H7 (cell line): ENCODE measurements around the gene SELPLG. TPM values are rescaled to one million over a fixed set of nuclear protein-coding genes. Genes with fewer than 3 reads are reported as not detected.
A peak's percentile ranks its signal among the peaks of the same experiment; 100 is the strongest.

Experiments used
- DNase-seq: peaks from one replicate; pipeline ENCODE4 v3.0.0; 2012
- H3K27me3 ChIP-seq: 2 replicates; pipeline ENCODE4 v1.6.0; 2011; ENCODE audit warnings: mild to moderate bottlenecking, low read length; ENCODE audit not compliant: control insufficient read depth, insufficient read depth
- H3K36me3 ChIP-seq: replicated peaks from 2 replicates; pipeline ENCODE4 v1.5.1; 2011; ENCODE audit warnings: low read length; ENCODE audit not compliant: control insufficient read depth, insufficient read depth
- H3K4me3 ChIP-seq: 2 replicates; pipeline ENCODE4 v1.5.1; 2011; ENCODE audit warnings: low read depth, mild to moderate bottlenecking, control low read depth, low read length, moderate library complexity; ENCODE audit not compliant: insufficient read depth
- total RNA-seq: library from RNA; depleted of rRNA; stranded (reverse); fragments of >200 nt; shearing (Covaris generic); gene quantifications from 2 replicates; pipeline ENCODE4 v1.2.3, GENCODE V29; 2014

The SELPLG gene
- total RNA-seq, 1 experiment from 2014 or later, result 0.10 TPM

DNA sequence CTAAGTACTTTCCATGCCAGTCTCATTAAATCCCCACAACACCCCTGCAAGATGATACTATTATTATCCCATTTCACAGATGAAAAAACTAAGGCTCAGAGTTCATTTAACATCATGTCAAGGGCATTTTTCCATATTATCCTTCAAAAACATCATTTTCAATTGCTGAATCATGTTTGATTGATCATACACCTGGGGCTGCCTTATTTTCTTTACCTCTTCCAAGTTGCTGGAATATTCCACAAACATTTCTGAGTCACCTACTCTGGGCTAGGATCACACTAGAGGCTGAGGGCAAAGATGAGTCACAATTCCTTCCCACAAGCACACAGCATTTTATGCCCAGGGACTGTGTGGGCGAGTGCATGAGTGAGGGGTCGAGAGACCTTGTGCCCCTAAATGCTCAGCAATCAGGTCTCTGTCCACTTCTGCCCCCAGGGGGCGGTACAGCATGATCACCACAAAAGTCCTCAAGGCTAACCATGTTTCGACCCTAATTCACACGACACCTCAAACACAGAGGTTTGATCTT lies 21.7 kb downstream of the SELPLG start:
- Histone ChIP-seq H3K4me3 (no peak overlapping the region), H3K27me3 (no peaks in the 10 kb centered on the region), H3K36me3 (no peaks in the 10 kb centered on the region)
- DNase-seq, result peak; percentile 86

DNA sequence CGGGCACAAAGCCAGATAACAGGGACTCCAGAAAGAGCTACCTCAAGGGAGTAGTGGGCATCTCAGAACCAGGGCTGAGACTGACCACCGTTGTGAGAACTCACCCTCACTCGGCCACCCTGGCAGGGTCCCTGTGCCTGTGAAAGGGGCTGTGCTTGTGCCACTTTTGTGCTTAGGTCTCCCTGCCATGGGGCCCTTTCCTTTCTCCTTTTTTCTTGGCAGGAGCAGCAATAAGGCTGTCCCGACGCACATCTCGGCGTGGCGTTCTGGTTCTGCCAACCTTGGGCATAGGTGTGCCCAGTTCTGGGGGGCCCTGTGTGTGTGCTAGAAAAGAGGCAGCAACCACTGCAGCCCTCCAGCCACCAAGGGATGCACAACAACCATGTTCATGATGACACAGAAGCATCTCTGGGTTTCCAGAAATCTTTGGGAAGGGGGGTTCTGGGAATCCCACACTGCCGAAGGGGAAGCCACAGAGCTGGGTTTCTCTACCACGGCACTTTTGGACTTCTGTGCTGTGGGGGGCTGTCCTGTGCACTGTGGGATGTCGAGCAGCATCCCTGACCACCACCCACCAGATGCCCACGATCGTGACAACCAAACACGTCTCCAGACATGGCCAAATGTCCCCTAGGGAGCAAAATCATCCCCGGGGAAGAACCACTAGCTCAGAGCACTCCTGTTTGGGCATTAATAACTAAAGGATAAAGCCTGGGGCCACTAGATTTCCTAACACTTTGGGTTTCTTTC lies 22.7 kb downstream of the SELPLG start:
- DNase-seq, result no peak
- H3K36me3 ChIP-seq, result no peaks in the 10 kb centered on the region
- no peaks in the 10 kb centered on the region for H3K27me3 ChIP-seq
- no peak overlapping the region for H3K4me3 ChIP-seq

DNA sequence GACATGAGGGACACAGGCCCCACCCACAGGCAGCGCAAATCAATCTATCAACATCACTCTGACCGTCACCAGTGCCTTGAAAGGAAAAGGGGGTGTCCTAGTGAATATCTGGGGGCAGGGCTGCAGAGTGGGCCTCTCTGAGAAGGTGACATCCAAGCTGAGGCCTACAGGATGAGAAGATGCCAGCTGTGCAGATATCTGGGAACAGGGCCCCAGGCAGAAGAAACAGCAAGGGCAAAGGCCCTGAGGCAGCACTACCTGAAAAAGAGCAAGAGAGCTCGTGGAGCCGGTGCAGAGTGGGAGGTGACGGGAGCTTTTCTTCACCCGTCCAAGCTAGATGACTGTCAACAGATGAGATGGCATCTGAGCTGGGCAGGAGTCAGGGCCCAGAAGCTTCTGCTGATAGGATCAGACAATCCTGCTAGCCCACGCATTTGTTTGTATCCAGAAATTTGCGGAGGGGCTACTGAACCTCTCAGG lies 23.3 kb downstream of the SELPLG start:
- Histone ChIP-seq H3K4me3 (no peak overlapping the region), H3K27me3 (no peaks in the 10 kb centered on the region), H3K36me3 (no peaks in the 10 kb centered on the region)
- no peak for DNase-seq

DNA sequence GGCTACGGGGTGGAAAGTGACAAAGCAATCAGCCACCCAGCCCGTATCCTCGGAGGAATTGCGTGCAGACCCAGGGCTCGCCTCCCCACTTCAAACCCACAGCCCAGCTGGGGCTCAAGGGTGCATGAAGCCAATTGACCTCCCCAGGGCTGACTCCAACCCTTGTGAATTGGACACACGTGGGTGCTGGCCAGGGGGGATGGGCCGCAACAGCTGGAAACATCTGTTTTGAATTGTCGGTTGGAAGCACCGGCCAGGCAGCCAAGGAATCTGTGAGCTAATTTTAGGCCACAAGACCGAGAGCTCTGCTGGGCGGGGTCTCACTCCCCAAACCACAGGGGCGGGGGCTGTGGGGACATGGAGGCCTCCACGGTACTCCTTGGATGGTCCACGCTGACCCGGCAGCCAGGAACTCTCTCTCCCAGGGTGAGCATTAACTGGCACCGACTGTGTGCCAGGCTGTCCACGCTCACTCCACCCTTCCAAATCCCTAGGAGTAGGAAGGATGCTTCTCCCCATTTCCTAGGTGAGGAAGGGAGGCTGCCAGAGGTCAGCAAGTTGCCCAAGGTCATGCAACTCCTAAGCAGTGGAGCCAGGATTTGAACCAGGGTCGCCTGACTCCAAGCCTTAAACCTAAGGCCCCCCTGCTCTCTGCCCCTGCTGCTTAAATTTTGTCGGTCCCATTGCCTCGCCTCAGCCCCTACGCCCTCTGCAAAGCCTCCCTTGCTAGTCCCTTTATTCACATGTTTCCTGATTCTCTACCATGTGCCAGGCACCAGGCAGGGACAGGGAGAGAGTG lies 24.0 kb downstream of the SELPLG start:
- DNase-seq, result no peak
- H3K36me3 ChIP-seq, result no peaks in the 10 kb centered on the region
- H3K4me3 ChIP-seq, result no peak overlapping the region
- no peaks in the 10 kb centered on the region for H3K27me3 ChIP-seq

DNA sequence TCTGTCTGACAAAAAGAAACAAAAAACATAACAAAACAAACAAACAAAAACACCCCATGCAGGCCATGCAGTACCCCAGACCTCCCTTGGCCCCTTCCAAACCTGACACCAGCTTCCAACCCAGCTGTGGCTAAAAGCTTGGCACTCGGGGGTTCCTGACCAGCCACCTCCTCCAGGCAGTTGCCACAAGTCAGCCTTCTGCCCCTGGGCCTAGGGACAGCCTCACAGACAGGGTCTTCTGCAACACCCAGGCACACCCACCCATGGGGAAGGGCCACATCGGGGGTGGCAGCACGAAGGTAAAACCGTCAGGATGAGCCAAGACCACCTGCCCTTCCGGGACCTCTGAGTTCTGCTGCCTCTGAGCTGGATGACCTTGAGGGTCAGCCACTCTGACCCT lies 25.1 kb downstream of the SELPLG start:
- Histone ChIP-seq H3K27me3 (no peaks in the 10 kb centered on the region; the same call in 1 of the 2 replicates), H3K4me3 (no peak overlapping the region), H3K36me3 (no peaks in the 10 kb centered on the region)
- DNase-seq, result no peak

DNA sequence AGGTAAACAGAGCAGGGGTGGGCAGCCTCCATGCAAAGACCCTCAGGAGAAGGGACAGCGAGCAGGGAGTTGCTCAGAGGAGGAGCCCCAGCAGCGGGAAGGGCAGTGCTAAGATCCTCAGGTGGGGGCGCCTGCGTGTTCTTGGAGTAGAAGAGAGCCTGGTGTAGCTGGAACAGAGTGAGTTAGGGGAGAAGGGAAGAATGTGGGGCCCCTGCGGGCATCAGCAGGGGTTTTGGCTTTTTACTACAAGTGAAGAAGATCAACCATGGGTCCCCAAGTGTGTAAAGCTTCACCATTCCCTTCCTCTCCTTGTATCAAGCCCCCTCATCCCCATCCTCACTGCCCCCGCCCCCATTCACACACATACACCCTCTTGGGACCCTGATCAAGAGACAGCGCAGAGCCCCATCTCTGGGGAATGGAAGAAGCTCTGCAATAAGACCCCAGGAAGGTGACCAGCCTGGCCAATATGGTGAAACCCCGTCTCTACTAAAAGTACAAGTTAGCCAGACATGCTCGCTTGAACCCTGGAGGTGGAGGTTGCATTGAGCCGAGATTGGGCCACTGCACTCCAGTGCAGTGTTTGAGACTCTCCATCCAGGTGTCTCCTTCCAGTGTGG lies 25.6 kb downstream of the SELPLG start:
- H3K4me3 ChIP-seq, result no peak overlapping the region

DNA sequence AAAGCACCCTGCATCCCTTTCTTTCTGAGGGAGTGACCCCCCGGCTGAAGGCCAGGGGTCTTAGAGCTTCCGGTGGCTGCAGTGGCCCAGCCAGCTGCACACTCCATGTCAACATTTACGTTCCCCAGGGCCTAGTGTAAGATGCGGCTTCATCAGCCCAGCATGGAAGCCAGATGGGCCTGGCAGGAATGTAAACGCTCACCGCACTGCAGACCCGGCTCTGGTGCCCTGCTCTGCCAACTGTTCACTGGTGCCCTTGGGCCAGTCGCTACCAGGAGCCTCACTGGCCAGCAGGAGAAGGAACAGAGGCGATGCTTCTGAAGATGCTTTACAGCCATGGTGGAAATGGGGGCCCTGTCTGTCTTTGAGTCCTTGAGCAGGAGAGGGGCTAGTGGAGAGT lies 27.2 kb downstream of the SELPLG start:
- no peak for DNase-seq
- Histone ChIP-seq H3K4me3 (no peak overlapping the region), H3K36me3 (no peaks in the 10 kb centered on the region), H3K27me3 (no peaks in the 10 kb centered on the region; the same call in 1 of the 2 replicates)

More for the DNA sequence above, 25.6 kb downstream of the SELPLG start:
- Histone ChIP-seq H3K36me3 (no peaks in the 10 kb centered on the region), H3K27me3 (no peaks in the 10 kb centered on the region; the same call in 1 of the 2 replicates)
- no peak for DNase-seq

DNA sequence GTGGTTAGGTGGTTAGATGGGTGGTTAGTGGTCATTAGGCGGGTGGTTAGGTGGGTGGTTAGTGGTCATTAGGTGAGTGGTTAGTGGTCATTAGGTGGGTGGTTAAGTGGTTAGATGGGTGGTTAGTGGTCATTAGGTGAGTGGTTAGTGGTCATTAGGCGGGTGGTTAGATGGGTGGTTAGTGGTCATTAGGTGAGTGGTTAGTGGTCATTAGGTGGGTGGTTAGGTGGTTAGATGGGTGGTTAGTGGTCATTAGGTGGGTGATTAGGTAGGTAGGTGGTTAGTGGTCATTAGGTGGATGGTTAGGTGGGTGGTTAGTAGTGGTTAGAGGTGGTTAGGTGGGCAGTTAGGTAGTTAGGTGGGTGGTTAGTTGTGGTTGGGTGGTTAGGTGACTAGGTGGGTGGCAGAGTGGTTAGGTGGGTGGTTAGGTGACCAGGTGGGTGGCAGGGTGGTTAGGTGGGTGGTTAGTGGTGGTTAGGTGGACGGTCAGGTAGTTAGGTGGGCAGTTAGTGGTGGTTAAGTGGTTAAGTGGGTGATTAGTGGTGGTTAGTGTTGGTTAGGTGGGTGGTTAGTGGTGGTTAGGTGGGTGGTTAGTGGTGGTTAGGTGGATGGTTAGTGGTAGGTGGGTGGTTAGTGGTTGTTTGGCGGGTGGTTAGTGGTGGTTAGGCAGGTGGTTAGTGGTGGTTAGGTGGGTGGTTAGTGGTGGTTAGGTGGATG lies 27.8 kb downstream of the SELPLG start:
- H3K36me3 ChIP-seq, result no peaks in the 10 kb centered on the region
- no peak overlapping the region for H3K4me3 ChIP-seq
- no peaks in the 10 kb centered on the region; the same call in 1 of the 2 replicates for H3K27me3 ChIP-seq
- no peak for DNase-seq

DNA sequence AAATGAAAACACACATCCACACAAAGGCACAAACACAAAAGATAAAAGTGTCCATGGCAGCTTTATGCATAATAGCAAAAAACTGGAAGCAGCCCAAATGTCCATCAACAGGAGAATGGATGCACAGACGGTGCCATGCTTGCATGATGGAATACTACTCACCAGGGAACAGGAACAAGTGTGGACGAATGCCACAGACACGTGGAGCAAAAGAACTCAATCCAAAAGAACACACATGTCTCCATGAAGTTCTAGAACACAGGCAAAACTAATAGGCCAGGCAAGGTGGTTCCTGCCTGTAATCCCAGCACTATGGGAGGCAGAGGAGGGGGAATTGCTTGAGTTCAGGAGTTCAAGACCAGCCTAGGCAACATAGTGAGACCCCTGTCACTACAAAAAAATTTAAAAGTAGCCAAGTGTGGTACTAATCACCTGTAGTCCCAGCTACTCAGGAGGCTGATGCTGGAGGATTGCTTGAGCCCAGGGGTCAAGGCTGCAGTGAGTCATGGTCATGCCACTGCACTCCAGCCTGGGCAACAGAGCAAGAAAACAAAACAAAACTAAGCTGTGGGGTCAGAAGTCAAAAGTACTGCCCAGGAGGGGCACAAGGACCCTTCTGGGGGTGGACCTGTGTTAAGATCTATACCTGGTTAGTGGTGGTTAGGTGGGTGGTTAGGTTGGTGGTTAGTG lies 28.5 kb downstream of the SELPLG start:
- DNase-seq, result no peak
- Histone ChIP-seq H3K27me3 (no peaks in the 10 kb centered on the region; the same call in 1 of the 2 replicates), H3K36me3 (no peaks in the 10 kb centered on the region), H3K4me3 (no peak overlapping the region)

DNA sequence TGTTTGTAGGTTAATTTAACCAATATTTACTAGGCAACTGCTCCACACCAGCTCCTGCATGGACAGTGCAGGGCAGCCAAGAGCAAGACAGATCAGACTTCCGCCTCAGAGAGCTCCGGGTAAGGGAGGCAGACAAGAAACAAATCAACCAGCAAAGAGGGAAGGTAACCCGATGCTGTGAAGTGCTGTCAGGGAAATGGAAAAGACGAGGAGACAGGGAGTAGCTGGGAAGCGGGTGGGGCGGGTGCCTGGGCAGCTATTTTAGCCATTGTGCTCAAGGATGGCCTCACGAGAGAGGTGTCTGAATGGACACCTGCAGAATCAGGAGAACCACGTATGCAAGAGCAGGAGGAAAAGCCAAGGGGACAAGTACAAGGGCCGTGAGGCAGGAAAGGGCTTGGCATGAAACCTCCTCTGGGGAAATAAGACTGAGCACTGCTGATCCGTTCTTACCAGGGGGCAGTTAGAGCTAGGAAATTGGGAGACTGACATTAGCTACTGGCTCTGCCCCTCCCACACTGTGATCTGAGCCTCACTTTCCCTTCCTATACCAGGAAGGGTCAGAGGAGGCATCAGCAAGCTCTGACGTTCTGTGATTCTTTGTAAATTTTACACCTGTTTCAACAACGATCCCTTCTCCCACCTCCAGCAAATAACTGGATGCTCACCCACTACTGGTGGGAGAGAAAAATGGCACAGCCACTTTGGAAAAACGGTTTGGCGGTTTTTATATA lies 29.3 kb downstream of the SELPLG start:
- Histone ChIP-seq H3K36me3 (no peaks in the 10 kb centered on the region), H3K4me3 (no peak overlapping the region), H3K27me3 (no peaks in the 10 kb centered on the region; the same call in 1 of the 2 replicates)
- DNase-seq, result no peak

DNA sequence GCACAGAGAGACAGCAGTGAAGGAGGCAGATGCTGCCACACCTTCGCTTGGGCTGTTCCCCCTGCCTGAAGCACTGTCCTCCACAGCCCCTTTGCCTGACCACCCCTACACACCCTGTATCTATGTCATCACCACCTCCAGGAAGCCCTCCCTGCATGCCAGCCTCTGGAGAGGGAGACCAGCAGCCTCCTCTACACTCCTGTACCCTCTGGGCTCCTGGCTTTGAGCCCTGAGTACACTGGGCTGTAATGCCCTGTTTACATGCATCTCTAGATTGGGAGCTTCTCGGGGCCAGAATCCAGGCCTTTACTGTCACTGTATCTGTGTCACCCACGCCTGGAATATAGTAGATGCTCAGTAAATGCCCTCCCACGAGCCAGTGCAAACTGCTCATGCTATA lies 30.0 kb downstream of the SELPLG start:
- Histone ChIP-seq H3K4me3 (no peak overlapping the region), H3K27me3 (no peaks in the 10 kb centered on the region; the same call in 1 of the 2 replicates), H3K36me3 (no peaks in the 10 kb centered on the region)
- DNase-seq, result no peak

DNA sequence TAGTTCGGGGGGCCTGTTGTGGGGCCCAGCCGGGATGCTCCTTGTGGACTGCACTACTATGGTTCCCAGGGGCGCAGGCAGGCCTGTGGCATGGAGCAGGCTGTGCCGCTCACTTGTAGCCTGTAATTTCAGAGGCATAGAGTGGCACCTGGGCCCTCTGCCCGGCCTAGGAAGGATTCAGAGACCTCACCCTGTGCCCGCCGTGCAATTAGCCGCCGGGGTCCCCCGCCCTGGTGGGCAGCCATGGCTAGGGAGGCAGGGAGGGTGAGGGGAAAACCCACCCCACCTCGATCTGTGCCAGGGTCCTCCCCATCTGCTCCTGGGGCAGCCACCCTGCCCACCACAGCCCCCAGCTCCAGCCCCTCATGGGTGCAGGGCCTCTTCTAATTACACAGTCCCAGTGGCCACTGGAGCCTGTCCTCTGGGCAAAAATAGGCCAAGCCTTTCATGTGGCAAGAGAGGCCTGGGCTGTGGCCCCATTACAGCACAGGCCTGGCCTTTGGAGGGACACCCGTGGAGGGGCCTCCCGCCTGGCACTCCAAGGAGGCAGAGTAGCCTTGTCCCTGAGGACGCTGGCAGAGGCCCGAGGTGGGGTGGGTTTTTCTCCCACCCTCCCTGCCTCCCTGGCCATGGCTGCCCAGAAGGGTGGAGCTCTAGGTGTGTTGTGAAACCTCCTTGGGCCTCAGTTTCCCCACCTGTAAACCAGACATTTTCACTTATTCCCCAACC lies 30.6 kb downstream of the SELPLG start:
- H3K36me3 ChIP-seq, result no peaks in the 10 kb centered on the region
- H3K27me3 ChIP-seq, result no peaks in the 10 kb centered on the region; the same call in 1 of the 2 replicates
- no peak overlapping the region for H3K4me3 ChIP-seq
- no peak for DNase-seq
